COLO668 (cell line): Measurements from ENCODE around the gene ZNF605.
"Not testable (repeated sequence)": the region's sequence is repeated elsewhere in the genome, so short reads cannot be mapped to it uniquely, and the experiment has no call there.

ENCODE experiments used
- DNase-seq: peaks from one replicate; lab custom pipeline; 2025; ENCODE audit not compliant: unreplicated experiment; lab: John Stamatoyannopoulos, UW

Gene ZNF605

DNA sequence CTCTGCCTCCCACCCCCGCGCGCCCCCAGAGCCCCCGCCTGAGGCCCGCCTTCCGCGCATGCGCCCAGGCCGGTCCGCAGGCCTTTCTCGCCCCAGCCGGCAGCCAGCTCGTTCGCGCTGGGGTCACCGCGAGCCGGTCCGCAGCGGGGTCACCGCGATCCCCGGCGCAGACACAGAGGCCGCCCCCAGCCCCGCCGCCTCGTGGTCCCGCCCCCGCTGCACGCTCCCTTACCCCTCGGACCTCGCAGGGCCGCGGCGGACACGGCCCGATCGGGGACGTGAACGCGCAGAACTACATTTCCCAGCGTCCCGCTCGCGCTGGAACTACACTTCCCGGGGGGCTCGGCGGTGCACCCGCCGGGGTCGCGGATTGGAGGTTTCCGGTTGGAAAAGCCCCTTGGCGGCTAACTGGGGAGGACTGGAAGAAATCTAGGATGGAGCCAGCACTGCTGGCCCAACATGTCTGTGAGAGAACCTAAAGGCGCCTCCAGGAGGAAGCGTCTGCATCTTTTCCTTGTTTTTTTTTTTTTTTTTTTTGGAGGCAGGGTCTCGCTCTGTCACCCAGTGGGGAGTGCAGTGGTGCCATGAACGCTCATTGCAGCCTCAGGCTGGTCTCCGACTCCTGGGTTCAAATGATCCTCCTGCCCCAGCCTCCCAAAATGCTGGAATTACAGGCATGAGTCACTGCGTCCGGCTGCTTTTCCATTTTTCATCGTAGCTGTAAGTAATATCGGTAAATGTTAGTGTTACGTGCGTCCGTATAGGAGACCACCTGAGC is at the start of gene ZNF605:
ZNF605 (minus strand) TSS at position 296 of the 778 bp plus-strand sequence. CDS start 10,671 bp downstream, outside the sequence.
- DNase-seq: peak; percentile 82

DNA sequence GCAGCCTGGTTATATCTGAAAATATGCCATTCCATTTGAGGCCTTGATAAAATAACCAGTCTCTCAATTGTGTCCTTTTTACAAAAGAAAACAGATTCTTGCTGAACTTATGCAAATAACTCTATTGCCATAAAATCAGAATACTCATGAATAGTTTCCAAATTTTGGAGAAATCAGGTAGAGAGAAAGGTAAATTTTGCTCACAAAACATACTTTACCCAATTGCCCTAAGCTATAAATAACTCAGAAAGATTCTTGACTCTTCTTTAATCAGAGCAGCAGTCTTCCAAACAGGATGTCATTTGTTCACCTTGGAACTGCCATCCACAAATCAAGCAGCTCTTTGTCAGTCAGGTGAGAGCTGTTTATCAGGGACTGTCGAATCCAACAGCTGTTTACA is 42.6 kb upstream of the ZNF605 start:
- no peak for DNase-seq

DNA sequence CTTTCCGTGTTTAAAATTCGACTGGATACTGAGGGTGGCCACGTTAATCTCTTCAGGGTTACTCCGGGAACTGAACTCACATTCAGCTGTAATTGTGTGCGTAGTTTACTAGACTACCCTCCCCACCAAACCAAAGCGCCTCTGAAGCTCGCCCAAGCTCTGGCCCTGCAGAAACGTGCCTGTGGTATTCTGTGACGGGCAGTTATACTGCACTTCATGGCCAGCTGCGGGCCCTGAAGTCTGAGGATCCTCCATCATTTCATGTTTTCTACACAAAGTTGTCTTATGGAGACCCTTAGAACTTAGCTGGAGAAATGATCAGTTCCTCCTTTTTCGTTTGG is 30.7 kb upstream of the ZNF605 start:
- peak; percentile 27 for DNase-seq

DNA sequence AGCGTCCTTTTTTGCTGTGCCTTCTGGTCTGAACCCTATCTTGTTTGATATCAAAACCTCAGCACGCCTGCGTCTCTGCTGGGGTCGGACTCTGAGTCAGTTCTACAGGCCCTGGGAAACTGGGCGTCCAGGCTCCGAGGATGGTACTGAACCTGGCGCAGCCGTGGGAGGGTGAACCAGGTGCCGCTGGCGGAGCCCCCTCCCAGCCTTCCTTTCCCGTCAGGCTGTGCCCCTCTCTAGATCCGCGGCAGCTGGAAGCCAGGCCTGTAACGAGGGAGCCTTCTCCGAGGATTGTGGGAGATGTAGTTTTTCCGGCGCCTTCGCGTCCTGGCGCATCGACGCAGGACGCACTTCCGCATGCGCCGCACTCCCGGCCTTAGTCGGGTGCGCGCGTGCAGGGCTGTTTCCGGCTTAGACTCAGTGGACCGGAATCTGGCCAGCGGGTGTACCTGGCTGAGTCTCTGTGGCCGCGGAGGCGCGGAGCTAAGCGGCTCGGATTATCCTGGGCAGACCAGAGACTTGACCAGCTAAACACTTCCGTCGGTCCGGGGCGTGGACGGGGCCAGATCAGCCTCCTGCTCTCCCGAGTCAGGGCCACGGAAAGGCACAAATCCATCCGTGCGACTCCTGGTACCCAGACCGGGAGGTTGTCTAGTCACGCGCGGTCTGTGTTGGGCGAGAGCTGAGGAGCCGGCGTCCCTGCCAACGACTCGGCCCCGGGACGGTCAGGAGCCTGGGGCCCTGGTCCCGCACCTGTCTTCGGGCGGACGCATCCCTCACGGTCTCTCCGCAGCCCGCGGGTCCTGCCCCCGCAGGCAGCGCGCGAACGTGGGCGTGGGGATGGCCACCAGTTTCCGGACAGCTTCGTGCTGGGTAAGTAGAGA is 30.1 kb upstream of the ZNF605 start, which contains the start of gene ZNF26:
ZNF26 (plus strand) TSS at position 367 of the 884 bp plus-strand sequence; CDS start at position 841, 474 bp downstream.
- peak; percentile 92 for DNase-seq

DNA sequence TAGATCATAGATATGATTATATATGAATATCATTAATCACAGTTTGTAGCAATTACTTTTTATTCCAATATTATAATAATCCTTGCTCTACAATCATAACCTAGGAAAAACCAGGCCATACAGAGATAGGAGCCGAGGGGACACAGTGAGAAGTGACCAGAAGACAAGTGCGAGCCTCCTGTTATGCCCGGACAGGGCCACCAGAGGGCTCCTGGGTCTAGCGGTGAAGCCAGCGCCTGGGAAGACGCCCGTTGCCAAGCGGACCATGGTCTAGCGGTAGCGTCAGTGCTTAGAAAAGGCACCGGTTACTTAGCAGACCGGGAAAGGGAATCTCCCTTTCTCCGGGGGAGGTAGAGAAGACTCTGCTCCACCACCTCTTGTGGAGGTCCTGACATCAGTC is 20.8 kb upstream of the ZNF605 start:
- not testable (repeated sequence) for DNase-seq

DNA sequence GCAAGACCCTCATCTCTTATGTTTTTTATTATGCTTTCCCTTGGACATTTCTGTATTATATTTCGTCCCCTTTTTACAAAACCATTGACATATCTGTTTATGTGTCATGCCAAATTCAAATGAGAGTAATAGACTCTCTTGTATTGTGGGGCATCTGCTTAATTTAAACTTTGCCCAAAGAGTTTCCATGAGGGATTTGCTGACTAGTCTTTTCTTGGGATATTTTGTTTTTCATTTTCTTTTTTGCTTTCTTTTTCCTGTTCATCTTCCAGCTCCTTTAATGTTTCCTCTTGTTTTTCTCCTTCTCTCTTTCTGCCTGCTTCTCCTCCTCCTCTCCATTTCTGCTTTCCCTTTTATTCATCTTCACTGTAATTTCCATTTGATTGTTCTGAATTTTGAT is 16.3 kb upstream of the ZNF605 start:
- DNase-seq: no peak

DNA sequence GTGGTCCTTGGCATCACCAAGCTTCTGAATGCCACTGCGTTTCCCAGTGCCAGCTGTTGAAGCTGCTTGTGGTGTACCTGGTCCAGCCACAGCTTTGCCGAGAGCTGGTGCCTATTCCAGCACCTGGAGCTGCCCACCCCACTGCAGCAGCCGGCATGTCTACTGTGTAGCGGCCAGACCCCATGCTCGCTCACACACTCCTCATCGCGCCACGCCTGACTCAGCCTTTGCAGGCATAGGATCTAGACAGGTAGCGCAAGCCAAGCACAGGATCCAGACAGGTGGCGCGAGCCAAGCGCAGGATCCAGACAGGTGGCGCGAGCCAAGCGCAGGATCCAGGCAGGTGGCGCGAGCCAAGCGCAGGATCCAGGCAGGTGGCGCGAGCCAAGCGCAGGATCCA is 11.6 kb upstream of the ZNF605 start:
- no peak for DNase-seq

DNA sequence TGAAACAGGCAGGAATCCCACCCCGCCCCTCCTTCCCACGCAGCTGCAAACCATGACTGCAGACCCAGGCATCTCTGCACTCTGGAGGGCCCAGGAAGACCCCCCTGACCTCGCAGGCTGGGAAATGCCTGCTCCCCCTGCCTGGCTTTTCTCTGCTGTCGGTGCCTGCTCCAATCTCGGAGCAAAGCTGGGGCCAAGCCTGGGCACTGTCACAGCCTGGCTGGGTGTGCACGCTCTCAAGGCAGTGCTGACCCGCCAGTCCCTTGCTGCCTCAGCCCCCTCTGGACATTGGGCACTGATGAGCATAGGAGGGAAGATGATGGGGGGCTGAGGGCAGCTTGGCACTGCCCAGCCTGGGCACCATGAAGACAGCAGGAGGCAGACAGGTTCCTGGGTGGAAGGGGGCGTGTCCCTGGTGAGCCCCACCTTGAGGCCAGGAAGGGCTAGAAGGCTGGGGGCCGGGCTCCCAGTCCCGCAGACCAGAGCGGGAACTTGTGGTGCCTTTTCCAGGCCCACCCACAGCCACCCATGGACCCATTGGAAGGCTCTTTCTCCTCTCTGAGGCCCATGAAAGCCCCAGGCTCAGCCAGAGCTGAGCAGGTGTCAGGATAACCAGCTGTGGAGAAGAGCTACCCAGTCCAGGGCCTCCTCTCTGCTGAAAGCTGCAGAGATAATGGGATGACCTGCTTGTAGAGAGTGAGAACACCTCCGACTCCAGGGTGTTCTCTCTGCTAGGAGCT is 10.7 kb upstream of the ZNF605 start:
- no peak for DNase-seq

DNA sequence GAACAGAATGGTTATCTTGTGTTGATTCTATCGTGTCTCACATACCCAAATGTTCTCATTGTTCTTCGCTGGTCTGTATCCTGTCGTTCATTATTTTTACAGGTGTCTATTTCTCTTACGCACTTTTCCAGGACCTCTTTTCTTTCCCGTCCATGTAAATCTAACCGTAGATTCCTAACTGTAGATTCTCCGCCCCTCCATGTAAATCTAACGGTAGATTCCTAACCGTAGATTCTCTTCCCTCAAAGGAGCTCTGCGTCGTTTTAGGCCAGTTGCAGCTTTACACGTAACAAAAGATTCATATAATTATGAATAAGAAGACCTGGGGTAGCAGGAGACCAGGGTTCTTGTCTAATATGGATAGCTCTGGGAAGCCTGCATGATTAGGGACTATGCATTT is 9.7 kb upstream of the ZNF605 start:
- DNase-seq: no peak

DNA sequence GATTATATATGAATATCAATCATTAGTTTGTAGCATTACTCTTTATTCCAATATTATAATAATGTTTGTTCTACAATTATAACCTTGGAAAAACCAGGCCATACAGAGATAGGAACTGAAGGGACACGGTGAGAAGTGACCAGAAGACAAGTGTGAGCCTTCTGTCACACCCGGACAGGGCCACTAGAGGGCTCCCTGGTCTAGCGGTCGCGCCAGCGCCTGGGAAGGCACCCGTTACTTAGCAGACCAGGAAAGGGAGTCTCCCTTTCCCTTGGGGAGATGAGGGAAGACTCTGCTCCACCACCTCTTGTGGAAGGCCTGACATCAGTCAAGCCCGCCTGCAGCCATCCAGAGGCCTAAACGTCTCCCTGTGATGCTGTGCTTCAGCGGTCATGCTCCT is 7.8 kb upstream of the ZNF605 start:
- peak; percentile 3 for DNase-seq

DNA sequence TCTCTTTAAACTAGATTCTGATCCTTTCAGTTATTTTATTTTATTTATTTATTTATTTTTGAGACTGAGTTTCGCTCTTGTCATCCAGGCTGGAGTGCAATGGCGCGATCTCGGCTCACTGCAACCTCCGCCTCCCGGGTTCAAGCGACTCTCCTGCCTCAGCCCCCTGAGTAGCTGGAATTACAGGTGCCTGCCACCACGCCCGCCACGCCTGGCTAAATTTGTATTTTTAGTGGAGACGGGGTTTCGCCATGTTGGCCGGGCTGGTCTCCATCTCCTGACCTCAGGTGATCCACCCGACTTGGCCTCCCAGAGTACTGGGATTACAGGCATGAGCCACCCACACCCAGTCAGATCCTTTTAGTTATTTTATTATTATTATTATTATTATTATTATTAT is 5.7 kb upstream of the ZNF605 start:
- not testable (repeated sequence) for DNase-seq

DNA sequence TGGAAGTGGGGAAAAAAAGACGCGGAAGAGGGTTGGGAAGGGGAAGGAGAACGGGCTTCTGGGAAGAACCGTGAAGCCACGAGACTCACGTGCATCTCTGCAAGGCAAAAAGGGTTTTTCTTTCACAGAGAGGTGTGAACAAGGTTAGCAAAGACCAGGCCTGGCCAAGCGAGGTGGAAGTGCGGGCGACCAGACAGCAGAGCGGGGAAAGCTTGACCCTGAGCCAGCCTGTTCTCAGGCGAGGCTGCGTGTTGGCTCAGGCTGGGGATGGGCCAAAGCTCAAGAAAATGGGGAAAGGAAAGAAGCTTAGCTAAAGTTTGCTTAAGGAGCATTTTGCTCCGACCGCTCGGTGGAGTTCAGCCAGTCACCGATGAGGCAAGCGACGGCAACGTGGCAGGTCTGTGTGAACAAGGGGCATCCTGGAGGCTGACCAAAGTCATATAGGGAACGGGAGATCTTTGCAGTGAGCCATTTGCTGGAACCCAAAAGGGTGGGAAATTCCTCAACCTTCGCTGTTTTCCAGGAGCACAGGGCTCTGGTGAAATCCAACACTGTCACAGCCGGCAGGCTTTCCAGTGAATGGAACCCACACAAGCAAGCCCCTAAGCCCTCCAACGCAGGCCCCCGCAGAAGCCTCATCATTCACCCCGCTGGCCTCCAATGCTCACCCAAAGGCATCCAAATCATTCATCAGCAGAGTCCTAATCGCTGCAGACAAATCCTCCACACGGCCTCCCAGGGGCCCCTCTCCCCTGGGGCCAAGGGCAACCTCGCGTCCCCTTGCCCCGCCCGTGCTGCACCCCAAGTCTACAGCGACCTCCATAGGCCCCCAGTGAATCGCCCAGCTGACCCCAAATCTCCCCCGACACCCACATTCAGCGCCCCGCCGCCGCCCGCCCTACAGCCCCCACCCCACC is 754 bp downstream of the ZNF605 start:
- peak; percentile 38 for DNase-seq

DNA sequence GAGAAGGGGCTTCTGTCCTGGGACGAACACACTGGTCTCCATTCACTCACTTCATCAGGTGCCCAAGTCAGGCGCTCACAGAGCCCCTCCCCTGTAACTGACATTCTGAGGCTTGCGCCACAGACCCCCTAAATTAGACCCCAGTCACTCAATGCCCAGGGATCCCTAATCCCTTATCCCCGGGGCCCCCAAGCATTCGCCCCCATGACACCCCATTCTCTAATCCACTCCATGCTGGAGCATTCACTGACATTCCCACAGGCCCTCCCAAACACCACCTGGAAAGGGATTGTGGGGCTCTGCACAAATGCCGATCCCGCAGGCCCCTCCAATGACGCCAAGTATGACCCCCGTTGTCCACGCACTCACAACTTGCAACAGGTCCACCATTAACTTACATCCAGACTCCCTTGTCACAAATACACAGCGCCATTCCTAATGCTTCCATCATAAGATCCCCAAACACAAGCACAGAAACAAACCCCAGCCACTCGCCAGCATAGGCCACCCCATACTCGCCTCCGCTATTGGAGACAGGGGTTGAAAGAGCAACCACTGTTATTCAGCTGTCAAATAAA is 1.5 kb downstream of the ZNF605 start:
- DNase-seq: no peak

DNA sequence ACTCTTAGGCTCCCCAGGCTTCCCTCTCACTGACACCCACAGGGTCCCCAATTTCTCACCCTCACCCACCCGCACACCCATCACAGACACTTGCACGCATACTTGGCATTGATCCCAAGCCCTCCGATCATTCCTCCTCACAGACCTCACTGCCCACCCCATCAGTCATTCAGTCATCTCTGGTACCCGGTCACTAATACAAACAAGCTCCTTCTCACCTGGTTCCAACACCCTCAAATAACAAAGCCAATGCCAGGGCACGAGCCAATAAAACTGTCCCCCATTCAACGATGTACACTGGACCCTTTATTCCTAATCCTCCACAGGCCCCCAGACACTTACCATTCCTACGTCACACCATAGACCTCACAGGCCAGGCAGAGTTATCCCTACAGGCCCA is 2.3 kb downstream of the ZNF605 start:
- no peak for DNase-seq

DNA sequence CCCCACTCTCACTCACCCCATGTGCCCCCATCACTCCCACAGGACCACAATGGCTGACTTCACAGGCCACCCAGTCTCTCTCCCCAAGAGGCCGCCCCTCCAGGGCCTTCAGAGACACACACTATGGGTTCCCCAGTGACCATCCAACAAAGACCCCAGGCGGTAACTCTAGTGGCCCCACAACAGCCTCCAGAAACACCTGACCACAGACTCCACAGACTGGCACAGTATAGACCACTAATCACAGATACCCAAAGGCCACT is 3.0 kb downstream of the ZNF605 start:
- DNase-seq: no peak

DNA sequence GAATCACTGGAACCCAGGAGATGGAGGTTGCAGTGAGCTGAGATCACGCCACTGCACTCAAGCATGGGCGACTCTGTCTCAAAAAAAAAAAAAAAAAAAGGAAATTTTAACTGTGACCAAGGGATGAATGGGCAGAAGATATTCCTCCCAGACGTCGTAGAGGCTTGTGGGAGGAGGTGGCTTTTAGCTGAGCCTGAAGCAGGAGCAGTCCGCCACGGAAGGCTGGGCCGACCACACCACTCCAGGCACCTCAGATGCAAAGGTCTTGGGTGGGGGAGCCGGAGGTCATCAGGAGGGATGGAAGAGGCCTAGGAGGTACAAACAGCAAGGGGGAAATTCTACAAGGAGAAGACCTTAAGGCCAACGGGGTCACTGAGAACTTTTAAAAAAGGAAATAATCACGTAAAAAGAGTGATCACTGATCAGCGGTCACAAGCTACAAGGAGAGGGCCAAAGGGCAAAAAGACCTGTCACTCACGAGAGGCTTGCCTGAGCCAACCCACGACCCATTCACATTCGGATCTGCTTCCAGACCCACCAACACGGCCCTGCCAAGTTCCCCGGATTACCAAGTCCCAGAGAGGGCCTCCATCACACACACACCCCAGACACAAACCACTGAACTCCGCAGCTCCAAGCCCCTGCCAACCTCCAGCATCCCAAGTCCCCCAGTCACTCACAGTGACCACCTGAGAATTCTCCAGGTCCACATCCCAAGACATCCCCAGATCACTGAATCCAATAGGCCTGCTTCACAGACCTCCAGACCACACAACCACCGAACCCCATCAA is 3.5 kb downstream of the ZNF605 start:
- no peak for DNase-seq

DNA sequence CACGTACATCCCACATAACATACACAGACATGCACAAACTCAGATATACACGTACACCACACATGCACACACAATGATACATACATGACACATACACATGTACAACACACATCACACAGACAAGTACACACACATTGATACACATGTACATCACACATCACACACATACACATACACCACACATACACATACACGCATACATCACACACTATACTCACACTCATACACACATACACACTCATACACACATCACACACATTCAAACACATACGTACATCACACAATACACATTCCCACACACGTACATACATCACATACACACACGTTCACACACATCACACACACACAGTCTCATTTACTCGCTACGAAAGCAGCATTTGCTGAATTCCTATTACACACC is 4.5 kb downstream of the ZNF605 start:
- no peak for DNase-seq

DNA sequence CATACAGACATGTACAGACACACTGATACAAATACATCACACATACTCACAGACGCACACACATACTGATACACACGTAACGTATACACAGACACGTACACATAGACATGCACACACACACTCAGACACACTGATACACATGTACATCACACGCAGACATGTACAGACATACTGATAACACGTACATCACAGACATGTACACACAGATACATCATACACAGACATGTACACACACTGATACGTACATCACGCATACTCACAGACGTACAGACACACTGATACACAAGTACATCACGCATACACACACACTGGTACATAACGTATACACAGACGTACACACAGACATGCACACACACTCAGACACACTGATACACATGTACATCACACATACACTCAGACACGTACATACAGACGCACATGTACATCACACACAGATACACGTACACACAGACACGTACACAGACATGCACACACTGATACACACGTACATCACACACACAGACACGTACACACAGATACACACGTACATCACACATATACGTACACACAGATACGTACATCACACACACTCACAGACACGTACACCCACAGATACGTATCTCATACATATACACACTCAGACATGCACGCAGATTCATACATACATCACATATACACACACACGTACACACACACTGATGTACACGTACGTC is 5.1 kb downstream of the ZNF605 start:
- DNase-seq: no peak
